ENCODE measurements around the gene BEGAIN.

GRCh38 chr14:100610511-100611217 lies 23.4 kb upstream of the BEGAIN start:
- TF ChIP-seq CTCF (IDR thresholded peaks at IDR 0.05) (no peak), POLR2A (IDR thresholded peaks at IDR 0.05) (no peak)

Data from adrenal gland (tissue), 5 donors.